HepG2 (cell line): ENCODE measurements around the gene ALKBH5. TPM values are rescaled to one million over a fixed set of nuclear protein-coding genes. Genes with fewer than 3 reads are reported as not detected.
A peak's percentile ranks its signal among the peaks of the same experiment; 100 is the strongest.

ENCODE experiments used
- CREB1 ChIP-seq, 2 experiments: fragments of 450-650 bp in 1 of 2; IDR thresholded peaks; 2 replicates each; pipeline ENCODE4 v1.6.1; 2016 to 2017; ENCODE audit warnings: control low read depth in 1 of 2, mild to moderate bottlenecking in 1 of 2, missing compliant biosample characterization in 1 of 2, missing genetic modification characterization in 1 of 2
- GTF2F1 ChIP-seq: fragments of 150-350 bp; IDR thresholded peaks from 2 replicates; pipeline ENCODE4 v1.6.1; 2014; ENCODE audit warnings: low read length
- ISL2 ChIP-seq: sonication (generic); formaldehyde crosslinking; IDR thresholded peaks from 2 replicates; pipeline ENCODE4 v1.5.0; 2020; ENCODE audit warnings: missing genetic modification reagents
- JARID2 ChIP-seq: sonication (generic); formaldehyde crosslinking; IDR thresholded peaks from 2 replicates; pipeline ENCODE4 v1.8.1; 2023; ENCODE audit warnings: missing genetic modification reagents, inconsistent platforms; ENCODE audit not compliant: insufficient replicate concordance
- KIAA2018 ChIP-seq: sonication (generic); formaldehyde crosslinking; IDR thresholded peaks from 2 replicates; pipeline ENCODE4 v1.5.0; 2020; ENCODE audit warnings: mild to moderate bottlenecking, missing genetic modification reagents, borderline replicate concordance
- MAFG ChIP-seq: sonication (generic); formaldehyde crosslinking; IDR thresholded peaks from 2 replicates; pipeline ENCODE4 v1.5.1; 2020; ENCODE audit warnings: mild to moderate bottlenecking, missing genetic modification reagents
- NFYB ChIP-seq: sonication (generic); formaldehyde crosslinking; IDR thresholded peaks from 2 replicates; pipeline ENCODE4 v1.4.0; 2020; ENCODE audit warnings: missing genetic modification reagents
- PLRG1 ChIP-seq: fragments of 450-650 bp; conservative IDR thresholded peaks from 2 replicates; pipeline ENCODE4 v1.6.1; 2016
- RAD21 ChIP-seq: fragments of 450-650 bp; formaldehyde crosslinking; IDR thresholded peaks from 2 replicates; pipeline ENCODE4 v1.5.0; 2020; ENCODE audit warnings: mild to moderate bottlenecking
- TARDBP ChIP-seq: sonication (generic); formaldehyde crosslinking; IDR thresholded peaks from 2 replicates; pipeline ENCODE4 v1.8.0; 2022; ENCODE audit warnings: mild to moderate bottlenecking, missing genetic modification reagents
- TCF7L2 ChIP-seq: IDR thresholded peaks from 2 replicates; pipeline ENCODE4 v1.6.1; 2011; ENCODE audit warnings: mild to moderate bottlenecking, low read depth, low read length, moderate library complexity
- TMF1 ChIP-seq: sonication (generic); formaldehyde crosslinking; IDR thresholded peaks from 2 replicates; pipeline ENCODE4 v1.8.1; 2022; ENCODE audit warnings: low read depth, missing genetic modification reagents
- WIZ ChIP-seq: sonication (generic); formaldehyde crosslinking; IDR thresholded peaks from 2 replicates; pipeline ENCODE4 v1.5.1; 2020; ENCODE audit warnings: mild to moderate bottlenecking, missing genetic modification reagents
- XBP1 ChIP-seq: sonication (generic); formaldehyde crosslinking; IDR thresholded peaks from 2 replicates; pipeline ENCODE4 v1.5.0; 2020; ENCODE audit warnings: missing genetic modification reagents
- ZBTB21 ChIP-seq: sonication (generic); formaldehyde crosslinking; IDR thresholded peaks from 2 replicates; pipeline ENCODE4 v1.4.0; 2020; ENCODE audit warnings: missing genetic modification reagents
- ZBTB42 ChIP-seq: sonication (generic); formaldehyde crosslinking; IDR thresholded peaks from 2 replicates; pipeline ENCODE4 v1.5.0; 2020; ENCODE audit warnings: mild to moderate bottlenecking, missing genetic modification reagents
- ZBTB8A ChIP-seq: sonication (generic); formaldehyde crosslinking; IDR thresholded peaks from 2 replicates; pipeline ENCODE4 v1.4.0; 2020; ENCODE audit warnings: mild to moderate bottlenecking, low read depth, missing genetic modification reagents, borderline replicate concordance
- ZNF12 ChIP-seq: sonication (generic); formaldehyde crosslinking; IDR thresholded peaks from 2 replicates; pipeline ENCODE4 v1.5.0; 2020; ENCODE audit warnings: missing genetic modification reagents
- ZNF331 ChIP-seq: sonication (generic); formaldehyde crosslinking; IDR thresholded peaks from 2 replicates; pipeline ENCODE4 v1.4.0; 2020; ENCODE audit warnings: missing genetic modification reagents
- ZNF335 ChIP-seq: sonication (generic); formaldehyde crosslinking; IDR thresholded peaks from 2 replicates; pipeline ENCODE4 v1.4.0; 2020; ENCODE audit warnings: missing genetic modification reagents
- ZNF558 ChIP-seq: sonication (generic); formaldehyde crosslinking; IDR thresholded peaks from 2 replicates; pipeline ENCODE4 v1.9.0; 2022; ENCODE audit warnings: mild to moderate bottlenecking, missing genetic modification reagents, borderline replicate concordance
- ZNF788 ChIP-seq: sonication (generic); formaldehyde crosslinking; IDR thresholded peaks from 2 replicates; pipeline ENCODE4 v1.5.0; 2020; ENCODE audit warnings: mild to moderate bottlenecking, missing genetic modification reagents, borderline replicate concordance
- ZNF850 ChIP-seq: sonication (generic); formaldehyde crosslinking; conservative IDR thresholded peaks from 2 replicates; pipeline ENCODE4 v1.9.0; 2021; ENCODE audit warnings: mild to moderate bottlenecking, missing genetic modification reagents
- polyA plus RNA-seq, 8 experiments: library from polyadenylated mRNA; depleted of rRNA in 3 of 8; stranded (reverse) in 7 of 8; unstranded in 1 of 8; fragments of >200 nt; fragmentation: Illumina TruSeq in 4 of 8; extraction: Trizol in 4 of 8; gene quantifications; 2 replicates each; pipeline versions ENCODE4 v1.2.1 to v1.2.3, GENCODE V29; 2011 to 2016; ENCODE audit warnings: low read depth in 4 of 8, missing spikeins in 1 of 8, mixed read lengths in 1 of 8; ENCODE audit not compliant: insufficient read depth in 1 of 8
- total RNA-seq, 5 experiments: library from RNA; depleted of rRNA; stranded (reverse); fragments of >200 nt; fragmentation: Illumina TruSeq; extraction: Trizol; gene quantifications; 2 replicates each; pipeline ENCODE4 v1.2.3, GENCODE V29; 2016; ENCODE audit warnings: low read depth in 1 of 5

The ALKBH5 gene
- total and polyA plus RNA-seq, 2 of the 13 experiments (the other 11 are each of a cell fraction or from before 2014, with no cell fraction given), result 68.9 to 76.9 TPM

DNA sequence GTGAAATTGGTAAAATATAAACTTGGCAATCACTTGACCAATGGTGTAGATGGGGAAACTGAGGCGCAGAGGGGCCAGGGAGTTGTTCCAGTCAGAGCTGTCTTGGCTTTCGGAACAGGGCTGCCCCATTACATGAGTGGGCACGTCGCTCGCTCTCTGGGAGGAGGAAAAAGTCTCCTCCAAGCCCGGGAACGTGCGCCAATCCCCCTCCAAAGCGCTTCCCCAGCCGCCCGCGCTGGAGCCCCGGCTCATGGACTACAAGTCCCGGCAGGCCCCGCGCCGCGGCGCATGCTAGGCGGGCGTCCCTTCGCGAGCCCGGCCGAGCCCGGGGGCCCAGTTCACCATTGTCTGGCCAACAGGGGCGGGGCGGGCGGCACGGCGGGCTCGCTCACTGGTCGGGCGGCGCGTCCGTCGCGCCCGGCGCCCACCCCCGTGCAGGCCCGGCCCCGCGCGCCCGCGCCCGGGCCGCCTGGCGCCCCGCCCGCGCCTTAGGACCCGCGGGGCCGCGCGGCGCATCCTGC, 41.6 kb downstream of the ALKBH5 start, which contains the start of gene LLGL1 (continued):
- no peak for TF ChIP-seq ZNF335 (CRISPR knock-in tag)
- no peak for TF ChIP-seq TMF1
- no peak for TF ChIP-seq TARDBP
- peak; percentile 77 for TF ChIP-seq NFYB (CRISPR knock-in tag)
- TF ChIP-seq ZBTB8A (CRISPR knock-in tag), result no peak
- TF ChIP-seq ZNF12 (CRISPR knock-in tag), result no peak
- TF ChIP-seq WIZ, result no peak
- TF ChIP-seq ZNF558 (CRISPR knock-in tag), result no peak
- TF ChIP-seq ZNF850 (CRISPR knock-in tag), result 0 out of 2 replicates have a peak, but pooled peaks have one; percentile 35
- no peak for TF ChIP-seq CREB1 (IDR thresholded peaks at IDR 0.05)
- no peak for TF ChIP-seq CREB1 (CRISPR knock-in tag; IDR thresholded peaks at IDR 0.05)
- no peak for TF ChIP-seq PLRG1
- no peak for TF ChIP-seq RAD21 (CRISPR knock-in tag)
- 0 out of 2 replicates have a peak, but pooled peaks have one; percentile 32 for TF ChIP-seq ZNF331 (CRISPR knock-in tag)
- no peak for TF ChIP-seq MAFG
- no peak for TF ChIP-seq XBP1 (CRISPR knock-in tag)
- no peak for TF ChIP-seq TCF7L2
- TF ChIP-seq ZBTB21 (CRISPR knock-in tag), result no peak
- no peak for TF ChIP-seq KIAA2018 (CRISPR knock-in tag)
- TF ChIP-seq ISL2 (CRISPR knock-in tag), result no peak
- no peak for TF ChIP-seq ZNF788
- TF ChIP-seq JARID2 (CRISPR knock-in tag), result no peak
- TF ChIP-seq ZBTB42 (CRISPR knock-in tag), result no peak
- no peak for TF ChIP-seq GTF2F1
